Sigmoid colon (tissue), 7 donors: ENCODE data around the gene SCAPER. TPM values are rescaled to one million over a fixed set of nuclear protein-coding genes. Genes with fewer than 3 reads are reported as not detected.

Source experiments
- DNase-seq: peaks from one replicate; pipeline ENCODE4 v3.0.0-alpha.2; 2019
- H3K27ac ChIP-seq, 4 donors: fragments of 200-600 bp; sonication (generic); one replicate each; pipeline ENCODE4 v1.5.1; 2016 to 2019; ENCODE audit warnings: mild to moderate bottlenecking in 1 of 4
- H3K27me3 ChIP-seq, 3 donors: fragments of 200-600 bp; sonication (generic); one replicate each; pipeline ENCODE4 v1.5.1; 2019; ENCODE audit warnings: mild to moderate bottlenecking in 1 of 3
- H3K36me3 ChIP-seq, 4 donors: fragments of 200-600 bp; sonication (generic); one replicate each; pipeline ENCODE4 v1.5.1; 2016 to 2019
- H3K4me1 ChIP-seq, 4 donors: fragments of 200-600 bp; sonication (generic); one replicate each; pipeline ENCODE4 v1.5.1; 2017 to 2019
- H3K4me3 ChIP-seq, 4 donors: fragments of 200-600 bp; sonication (generic); one replicate each; pipeline ENCODE4 v1.5.1; 2017 to 2019; ENCODE audit warnings: mild to moderate bottlenecking in 2 of 4, moderate library complexity in 1 of 4
- H3K9me3 ChIP-seq, 4 donors: fragments of 200-600 bp in 3 of 4; sonication (generic) in 3 of 4; one replicate each; pipeline versions ENCODE4 v1.5.1 to v1.6.1; 2013 to 2019
- EP300 ChIP-seq, 4 donors: sonication (generic); formaldehyde crosslinking; IDR thresholded peaks; one replicate each; pipeline ENCODE4 v1.6.1; 2017; ENCODE audit warnings: antibody characterized with exemption in 4 of 4
- POLR2A ChIP-seq, 2 donors: fragments of 450-650 bp; IDR thresholded peaks; one replicate each; pipeline ENCODE4 v1.6.1; 2016; ENCODE audit warnings: antibody characterized with exemption in 2 of 2, mild to moderate bottlenecking in 2 of 2, moderate library complexity in 2 of 2
- POLR2AphosphoS5 ChIP-seq, 4 donors: sonication (generic); formaldehyde crosslinking; IDR thresholded peaks; one replicate each; pipeline ENCODE4 v1.6.1; 2017; ENCODE audit warnings: antibody characterized with exemption in 4 of 4
- WGBS, 2 donors: extraction: QIAGEN DNeasy Blood & Tissue Kit; methylation state at CpG; one replicate each; pipeline ENCODE4 v1.1.7; 2013; 5-methylcytosine and 5-hydroxymethylcytosine counted together
- intact Hi-C: fragments of 100-400 bp; cut with DNase I; formaldehyde crosslinking; loops from one replicate; pipeline ENCODE4 v1.15.1; 2023
- polyA plus RNA-seq, 3 donors: library from polyadenylated mRNA; stranded (reverse); fragments of 200-250 nt; gene quantifications; one replicate each; pipeline ENCODE4 v1.2.3, GENCODE V29; 2013
- total RNA-seq, 4 donors: library from RNA; depleted of rRNA; stranded (reverse); fragments of >200 nt; gene quantifications; one replicate each; pipeline ENCODE4 v1.1.0, GENCODE V29; 2016
- TF ChIP-seq, protein P1 (sequence below), 4 experiments: fragments of 450-650 bp in 3 of 4; fragments of 200-600 bp in 1 of 4; IDR thresholded peaks; one replicate each; pipeline ENCODE4 v1.5.1; 2016 to 2019; ENCODE audit warnings: antibody characterized with exemption in 4 of 4, mild to moderate bottlenecking in 3 of 4, moderate library complexity in 2 of 4
- donor health status: healthy with polysubstance abuse.
- donor health status: Bipolar disorder and iron deficiency.
- donor health status: healthy.

SCAPER gene
- total and polyA plus RNA-seq, 7 donors = 5.3 to 40.7 (median 22.5) TPM

- intact Hi-C loops = no loop called here
- 97 to 98% methylated on average over 2 of the region's 2 CpGs for WGBS, 2 donors
Measured at GRCh38 chr15:76763554-76763953, 141.6 kb downstream of the SCAPER start.

DNA sequence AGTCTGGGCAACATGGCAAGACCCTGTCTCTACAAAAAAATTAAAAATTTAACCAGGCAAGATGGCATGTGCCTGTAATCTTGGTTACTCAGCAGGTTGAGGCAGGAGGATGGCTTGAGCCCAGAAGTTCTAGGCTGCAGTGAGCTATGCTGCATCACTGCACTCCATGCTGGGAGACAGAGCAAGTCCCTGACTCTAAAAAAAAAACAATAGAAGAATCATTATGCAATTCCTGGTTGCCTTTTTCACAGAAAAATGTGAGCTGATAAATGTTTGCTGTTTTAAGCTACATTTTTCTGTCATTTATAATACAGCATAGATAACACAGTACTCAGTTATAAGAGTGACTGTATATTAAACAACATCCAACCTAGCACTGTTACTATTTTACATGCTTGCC lies 148.8 kb downstream of the SCAPER start:
- no peaks in the 10 kb centered on the region for H3K27me3 ChIP-seq
- H3K9me3 ChIP-seq = no peaks in the 10 kb centered on the region
- no peak overlapping the region for H3K4me3 ChIP-seq
- no peaks in the 10 kb centered on the region for H3K4me1 ChIP-seq
- no peak for TF ChIP-seq EP300 (IDR thresholded peaks at IDR 0.05)
- TF ChIP-seq, protein P1, sequence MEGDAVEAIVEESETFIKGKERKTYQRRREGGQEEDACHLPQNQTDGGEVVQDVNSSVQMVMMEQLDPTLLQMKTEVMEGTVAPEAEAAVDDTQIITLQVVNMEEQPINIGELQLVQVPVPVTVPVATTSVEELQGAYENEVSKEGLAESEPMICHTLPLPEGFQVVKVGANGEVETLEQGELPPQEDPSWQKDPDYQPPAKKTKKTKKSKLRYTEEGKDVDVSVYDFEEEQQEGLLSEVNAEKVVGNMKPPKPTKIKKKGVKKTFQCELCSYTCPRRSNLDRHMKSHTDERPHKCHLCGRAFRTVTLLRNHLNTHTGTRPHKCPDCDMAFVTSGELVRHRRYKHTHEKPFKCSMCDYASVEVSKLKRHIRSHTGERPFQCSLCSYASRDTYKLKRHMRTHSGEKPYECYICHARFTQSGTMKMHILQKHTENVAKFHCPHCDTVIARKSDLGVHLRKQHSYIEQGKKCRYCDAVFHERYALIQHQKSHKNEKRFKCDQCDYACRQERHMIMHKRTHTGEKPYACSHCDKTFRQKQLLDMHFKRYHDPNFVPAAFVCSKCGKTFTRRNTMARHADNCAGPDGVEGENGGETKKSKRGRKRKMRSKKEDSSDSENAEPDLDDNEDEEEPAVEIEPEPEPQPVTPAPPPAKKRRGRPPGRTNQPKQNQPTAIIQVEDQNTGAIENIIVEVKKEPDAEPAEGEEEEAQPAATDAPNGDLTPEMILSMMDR (IDR thresholded peaks at IDR 0.05) = no peak
- TF ChIP-seq POLR2A (IDR thresholded peaks at IDR 0.05) = no peak
- no peak for TF ChIP-seq POLR2AphosphoS5 (IDR thresholded peaks at IDR 0.05)
- H3K27ac ChIP-seq = no peak overlapping the region
- intact Hi-C loops = no loop called here
- peaks cover 0 to 25% (median 0%) of the 10 kb centered on the region in 4 donors for H3K36me3 ChIP-seq
- DNase-seq = no peak

More at GRCh38 chr15:76763554-76763953, 141.6 kb downstream of the SCAPER start:
- peaks cover 9 to 65% (median 17%) of the 10 kb centered on the region in 4 donors for H3K36me3 ChIP-seq
- no peak for TF ChIP-seq POLR2A (IDR thresholded peaks at IDR 0.05)
- no peak overlapping the region for H3K27ac ChIP-seq
- peaks cover 0 to 5% (median 0%) of the 10 kb centered on the region in 4 donors for H3K9me3 ChIP-seq
- H3K27me3 ChIP-seq = no peaks in the 10 kb centered on the region
- H3K4me3 ChIP-seq = no peak overlapping the region
- DNase-seq = no peak
- H3K4me1 ChIP-seq = no peaks in the 10 kb centered on the region

- Histone ChIP-seq H3K9me3 (no peaks in the 10 kb centered on the region), H3K4me1 (no peaks in the 10 kb centered on the region), H3K27me3 (no peaks in the 10 kb centered on the region), H3K4me3 (no peak overlapping the region), H3K27ac (no peak overlapping the region), H3K36me3 (peaks cover 0 to 9% (median 0%) of the 10 kb centered on the region in 4 donors)
- intact Hi-C loops = no loop called here
- DNase-seq = no peak
- WGBS, 2 donors = 91 to 92% methylated on average over 6 of the region's 6 CpGs
- TF ChIP-seq EP300 (IDR thresholded peaks at IDR 0.05) (no peak), POLR2AphosphoS5 (IDR thresholded peaks at IDR 0.05) (no peak), POLR2A (IDR thresholded peaks at IDR 0.05) (no peak)
- TF ChIP-seq, protein P1 (IDR thresholded peaks at IDR 0.05) = no peak
Measured at GRCh38 chr15:76753771-76754170, 151.4 kb downstream of the SCAPER start.

- H3K4me1 ChIP-seq = no peaks in the 10 kb centered on the region
- intact Hi-C loops = no loop called here
- WGBS, 2 donors = 92 to 95% methylated on average over 1 of the region's 1 CpG
- H3K27me3 ChIP-seq = no peaks in the 10 kb centered on the region
- TF ChIP-seq POLR2A (IDR thresholded peaks at IDR 0.05) (no peak), POLR2AphosphoS5 (IDR thresholded peaks at IDR 0.05) (no peak), EP300 (IDR thresholded peaks at IDR 0.05) (no peak)
- TF ChIP-seq, protein P1 (IDR thresholded peaks at IDR 0.05) = no peak
- DNase-seq = no peak
- H3K27ac ChIP-seq = no peak overlapping the region
- H3K36me3 ChIP-seq = peaks cover 0 to 9% (median 0%) of the 10 kb centered on the region in 4 donors
- H3K9me3 ChIP-seq = no peaks in the 10 kb centered on the region
- no peak overlapping the region for H3K4me3 ChIP-seq
Measured at GRCh38 chr15:76753131-76753530, 152.0 kb downstream of the SCAPER start.

- peaks cover 0 to 15% (median 0%) of the 10 kb centered on the region in 4 donors for H3K36me3 ChIP-seq
- intact Hi-C loops = no loop called here
- H3K27me3 ChIP-seq = no peaks in the 10 kb centered on the region
- TF ChIP-seq POLR2A (IDR thresholded peaks at IDR 0.05) (no peak), POLR2AphosphoS5 (IDR thresholded peaks at IDR 0.05) (no peak), EP300 (IDR thresholded peaks at IDR 0.05) (no peak)
- TF ChIP-seq, protein P1 (IDR thresholded peaks at IDR 0.05) = no peak
- H3K4me3 ChIP-seq = no peak overlapping the region
- H3K27ac ChIP-seq = no peak overlapping the region
- DNase-seq = no peak
- H3K9me3 ChIP-seq = no peaks in the 10 kb centered on the region
- no peaks in the 10 kb centered on the region for H3K4me1 ChIP-seq
Measured at GRCh38 chr15:76752549-76752948, 152.6 kb downstream of the SCAPER start.
